Tibial artery (tissue), 4 donors: ENCODE results near the gene PCED1B.
A peak's percentile ranks its signal among the peaks of the same experiment; 100 is the strongest.

Experiments
- DNase-seq, 2 donors: peaks; one replicate each; pipeline ENCODE4 v3.0.0-alpha.2; 2019
- H3K27ac ChIP-seq, 2 donors: fragments of 200-600 bp; sonication (generic) in 1 of 2; 1 replicate in 1 of 2; 2 replicates in 1 of 2; pipeline ENCODE4 v1.5.1; 2018 to 2019; ENCODE audit warnings: mild to moderate bottlenecking in 1 of 2
- H3K27me3 ChIP-seq, 2 donors: fragments of 200-600 bp; sonication (generic) in 1 of 2; one replicate each; pipeline versions ENCODE4 v1.5.1 to v1.6.0; 2016 to 2019
- H3K36me3 ChIP-seq, 3 donors: fragments of 200-600 bp; sonication (generic) in 2 of 3; one replicate each; pipeline ENCODE4 v1.5.1; 2016 to 2019; ENCODE audit warnings: mild to moderate bottlenecking in 2 of 3
- H3K4me1 ChIP-seq, 4 donors: fragments of 200-600 bp; sonication (generic) in 2 of 4; 1 replicate in 3 of 4; 2 replicates in 1 of 4; pipeline ENCODE4 v1.5.1; 2016 to 2019
- H3K4me3 ChIP-seq, 2 donors: fragments of 200-600 bp; sonication (generic) in 1 of 2; 1 replicate in 1 of 2; 2 replicates in 1 of 2; pipeline ENCODE4 v1.5.1; 2018 to 2019; ENCODE audit warnings: mild to moderate bottlenecking in 2 of 2
- H3K9me3 ChIP-seq, 3 donors: fragments of 200-600 bp; sonication (generic) in 1 of 3; one replicate each; pipeline ENCODE4 v1.5.1; 2016 to 2019
- CTCF ChIP-seq, 2 experiments: fragments of 200-600 bp in 1 of 2; fragments of 450-650 bp in 1 of 2; IDR thresholded peaks; one replicate each; pipeline ENCODE4 v1.5.1; 2017 to 2019; ENCODE audit warnings: antibody characterized with exemption in 2 of 2, mild to moderate bottlenecking in 1 of 2, moderate library complexity in 1 of 2
- intact Hi-C: fragments of 100-400 bp; cut with DNase I; formaldehyde crosslinking; loops from one replicate; pipeline ENCODE4 v1.15.0; 2023; ENCODE audit warnings: low total_unique reads

Gene PCED1B

GRCh38 chr12:47237751-47238211 is 158.4 kb downstream of the PCED1B start:
- H3K36me3 ChIP-seq: peaks cover 8 to 17% (median 11%) of the 10 kb centered on the region in 3 donors
- no peaks in the 10 kb centered on the region for H3K27me3 ChIP-seq
- peaks cover 0 to 4% (median 2%) of the 10 kb centered on the region in 4 donors for H3K4me1 ChIP-seq
- no peak overlapping the region for H3K27ac ChIP-seq
- intact Hi-C loops: no loop called here
- TF ChIP-seq CTCF (IDR thresholded peaks at IDR 0.05): no peak
- no peak for DNase-seq
- no peaks in the 10 kb centered on the region for H3K9me3 ChIP-seq
- H3K4me3 ChIP-seq: no peak overlapping the region

DNA sequence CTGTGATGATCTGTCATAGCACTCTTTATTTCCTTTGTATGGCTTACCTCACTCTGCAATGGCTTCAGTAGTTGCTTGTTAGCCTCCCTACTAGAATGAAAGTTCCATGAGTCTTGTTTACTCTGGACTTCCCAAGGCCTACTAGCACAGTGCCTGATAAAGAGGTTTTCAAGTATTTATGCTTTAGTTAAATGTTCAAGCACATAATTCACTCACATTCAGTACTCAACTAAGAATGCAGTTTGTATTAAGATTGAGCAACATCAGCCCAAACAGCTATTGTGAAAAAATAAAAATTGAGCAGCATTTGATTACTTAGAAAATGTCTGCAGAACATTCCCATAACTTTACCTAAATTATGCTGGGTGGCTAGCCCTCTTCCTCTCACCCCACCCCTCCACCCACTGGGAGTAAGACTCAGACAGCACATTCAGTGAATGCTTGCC is 159.3 kb downstream of the PCED1B start:
- TF ChIP-seq CTCF (IDR thresholded peaks at IDR 0.05): no peak
- Histone ChIP-seq H3K27ac (peak overlapping the region in 1 of 2 donors; percentile 16), H3K4me1 (peaks cover 0 to 4% (median 2%) of the 10 kb centered on the region in 4 donors), H3K36me3 (peaks cover 8 to 17% (median 11%) of the 10 kb centered on the region in 3 donors), H3K9me3 (no peaks in the 10 kb centered on the region), H3K27me3 (no peaks in the 10 kb centered on the region), H3K4me3 (no peak overlapping the region)
- intact Hi-C loops: no loop called here
- DNase-seq: no peak

DNA sequence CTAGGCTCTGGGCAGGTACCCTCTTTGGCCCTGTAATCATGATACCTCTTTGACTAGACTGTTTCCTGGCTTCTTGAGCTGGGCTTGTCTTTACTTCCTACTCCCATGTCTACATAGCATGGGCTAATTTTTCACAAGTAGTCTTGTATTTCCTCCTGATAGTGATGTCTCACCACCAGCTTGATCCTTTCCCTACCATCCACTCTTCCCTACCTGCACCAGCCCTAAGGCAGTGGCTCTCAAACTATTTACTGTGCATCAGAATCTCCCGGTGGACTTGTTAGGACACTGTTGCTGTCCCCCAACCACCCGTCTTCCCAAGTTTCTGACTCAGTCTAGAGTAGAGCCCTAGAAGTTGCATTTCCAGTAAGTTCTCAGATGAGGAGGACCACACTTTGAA is 163.0 kb downstream of the PCED1B start:
- DNase-seq: no peak
- no peak overlapping the region for H3K27ac ChIP-seq

GRCh38 chr12:47244835-47245234 is 165.4 kb downstream of the PCED1B start:
- Histone ChIP-seq H3K27ac (no peak overlapping the region), H3K4me1 (peaks cover 0 to 8% (median under 1%) of the 10 kb centered on the region in 4 donors), H3K27me3 (no peaks in the 10 kb centered on the region), H3K9me3 (no peaks in the 10 kb centered on the region), H3K36me3 (no peaks in the 10 kb centered on the region), H3K4me3 (no peak overlapping the region)
- no peak for DNase-seq
- no peak for TF ChIP-seq CTCF (IDR thresholded peaks at IDR 0.05)
- intact Hi-C loops: no loop called here

More for the DNA sequence above, 163.0 kb downstream of the PCED1B start:
- Histone ChIP-seq H3K4me1 (peaks cover 0 to 6% (median 4%) of the 10 kb centered on the region in 4 donors), H3K4me3 (no peak overlapping the region), H3K36me3 (no peaks in the 10 kb centered on the region), H3K9me3 (no peaks in the 10 kb centered on the region), H3K27me3 (no peaks in the 10 kb centered on the region)
- intact Hi-C loops: no loop called here
- TF ChIP-seq CTCF (IDR thresholded peaks at IDR 0.05): no peak

DNA sequence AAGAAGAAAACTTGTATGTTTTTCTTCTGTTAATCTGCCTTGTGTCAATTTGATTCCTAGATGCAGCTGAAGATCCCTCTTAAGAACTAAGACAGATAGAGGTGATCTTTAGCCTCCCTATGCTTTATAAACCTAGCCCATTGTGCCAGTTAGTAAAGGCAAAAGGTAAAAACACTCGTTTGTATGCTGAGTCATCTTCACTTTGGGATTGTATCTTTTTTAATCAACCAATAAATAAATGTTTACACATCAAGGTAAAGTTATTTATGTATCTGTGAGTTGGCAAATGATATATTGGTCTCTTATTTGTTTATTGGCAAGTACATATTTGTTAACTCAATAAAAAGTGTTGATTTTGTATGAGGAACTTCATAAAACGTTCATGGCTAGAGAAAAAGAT is 166.2 kb downstream of the PCED1B start:
- H3K27me3 ChIP-seq: no peaks in the 10 kb centered on the region
- H3K4me1 ChIP-seq: peaks cover 0 to 8% (median 2%) of the 10 kb centered on the region in 4 donors
- no peak for TF ChIP-seq CTCF (IDR thresholded peaks at IDR 0.05)
- no peaks in the 10 kb centered on the region for H3K36me3 ChIP-seq
- H3K27ac ChIP-seq: no peak overlapping the region
- H3K9me3 ChIP-seq: no peaks in the 10 kb centered on the region
- DNase-seq: no peak
- intact Hi-C loops: no loop called here
- H3K4me3 ChIP-seq: no peak overlapping the region

- no peaks in the 10 kb centered on the region for H3K9me3 ChIP-seq
These were observed 168.0 kb downstream of the PCED1B start for GRCh38 chr12:47247418-47247817.

More at GRCh38 chr12:47247418-47247817, 168.0 kb downstream of the PCED1B start:
- intact Hi-C loops: no loop called here
- DNase-seq: no peak
- Histone ChIP-seq H3K4me3 (no peak overlapping the region), H3K4me1 (peaks cover 0 to 8% (median 2%) of the 10 kb centered on the region in 4 donors), H3K27me3 (no peaks in the 10 kb centered on the region), H3K36me3 (no peaks in the 10 kb centered on the region), H3K27ac (no peak overlapping the region)
- TF ChIP-seq CTCF (IDR thresholded peaks at IDR 0.05): no peak
